Measurements from ENCODE around the gene ZNF410.

DNA sequence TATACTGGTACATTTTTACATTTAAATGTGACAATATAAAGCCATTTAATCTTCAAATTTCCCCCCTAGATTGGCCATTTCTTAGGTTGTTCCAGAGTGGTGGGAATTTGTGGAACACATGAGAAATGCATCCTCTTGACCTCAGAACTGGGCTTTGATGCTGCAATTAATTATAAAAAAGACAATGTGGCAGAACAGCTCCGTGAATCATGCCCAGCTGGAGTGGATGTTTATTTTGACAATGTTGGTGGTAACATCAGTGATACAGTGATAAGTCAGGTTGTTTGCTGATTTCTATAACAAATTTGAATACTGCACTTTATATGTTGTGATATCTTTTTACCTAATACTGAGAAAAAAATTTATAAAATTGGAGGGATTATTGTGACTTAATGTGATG, 7.6 kb upstream of the ZNF410 start:
- TF ChIP-seq EZH2 (IDR thresholded peaks at IDR 0.05; ENCODE audit: borderline replicate concordance, low read depth, low read length, severe bottlenecking), result no peak
- TF ChIP-seq, protein P1, sequence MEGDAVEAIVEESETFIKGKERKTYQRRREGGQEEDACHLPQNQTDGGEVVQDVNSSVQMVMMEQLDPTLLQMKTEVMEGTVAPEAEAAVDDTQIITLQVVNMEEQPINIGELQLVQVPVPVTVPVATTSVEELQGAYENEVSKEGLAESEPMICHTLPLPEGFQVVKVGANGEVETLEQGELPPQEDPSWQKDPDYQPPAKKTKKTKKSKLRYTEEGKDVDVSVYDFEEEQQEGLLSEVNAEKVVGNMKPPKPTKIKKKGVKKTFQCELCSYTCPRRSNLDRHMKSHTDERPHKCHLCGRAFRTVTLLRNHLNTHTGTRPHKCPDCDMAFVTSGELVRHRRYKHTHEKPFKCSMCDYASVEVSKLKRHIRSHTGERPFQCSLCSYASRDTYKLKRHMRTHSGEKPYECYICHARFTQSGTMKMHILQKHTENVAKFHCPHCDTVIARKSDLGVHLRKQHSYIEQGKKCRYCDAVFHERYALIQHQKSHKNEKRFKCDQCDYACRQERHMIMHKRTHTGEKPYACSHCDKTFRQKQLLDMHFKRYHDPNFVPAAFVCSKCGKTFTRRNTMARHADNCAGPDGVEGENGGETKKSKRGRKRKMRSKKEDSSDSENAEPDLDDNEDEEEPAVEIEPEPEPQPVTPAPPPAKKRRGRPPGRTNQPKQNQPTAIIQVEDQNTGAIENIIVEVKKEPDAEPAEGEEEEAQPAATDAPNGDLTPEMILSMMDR (IDR thresholded peaks at IDR 0.05; ENCODE audit: extremely low read depth in 1 of 2, insufficient read depth in 1 of 2, low read depth in 1 of 2, low read length in 2 of 2), result no peak
- no peak for TF ChIP-seq POLR2A (IDR thresholded peaks at IDR 0.05; ENCODE audit: low read depth, low read length)
- TF ChIP-seq, protein P2, sequence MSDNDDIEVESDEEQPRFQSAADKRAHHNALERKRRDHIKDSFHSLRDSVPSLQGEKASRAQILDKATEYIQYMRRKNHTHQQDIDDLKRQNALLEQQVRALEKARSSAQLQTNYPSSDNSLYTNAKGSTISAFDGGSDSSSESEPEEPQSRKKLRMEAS (IDR thresholded peaks at IDR 0.05; ENCODE audit: insufficient read depth, insufficient read length), result no peak
- no peak for TF ChIP-seq POLR2AphosphoS5 (IDR thresholded peaks at IDR 0.05; ENCODE audit: insufficient read depth, low read depth, low read length)
- no peak for TF ChIP-seq JUN (IDR thresholded peaks at IDR 0.05; ENCODE audit: borderline replicate concordance, insufficient read depth, insufficient read length, low read depth)
- TF ChIP-seq MYC (IDR thresholded peaks at IDR 0.05; ENCODE audit: low read depth, low read length), result no peak
- TF ChIP-seq FOS (IDR thresholded peaks at IDR 0.05; ENCODE audit: borderline replicate concordance, insufficient read depth, low read length), result no peak
- TF ChIP-seq GATA2 (IDR thresholded peaks at IDR 0.05; ENCODE audit: insufficient read depth, insufficient read length, low read depth, low read length), result no peak

Data from endothelial cell of umbilical vein (primary cell).